Measurements from ENCODE around the gene CTDP1.
"Not testable (repeated sequence)": the region's sequence is repeated elsewhere in the genome, so short reads cannot be mapped to it uniquely, and the experiment has no call there.

Gene CTDP1

DNA sequence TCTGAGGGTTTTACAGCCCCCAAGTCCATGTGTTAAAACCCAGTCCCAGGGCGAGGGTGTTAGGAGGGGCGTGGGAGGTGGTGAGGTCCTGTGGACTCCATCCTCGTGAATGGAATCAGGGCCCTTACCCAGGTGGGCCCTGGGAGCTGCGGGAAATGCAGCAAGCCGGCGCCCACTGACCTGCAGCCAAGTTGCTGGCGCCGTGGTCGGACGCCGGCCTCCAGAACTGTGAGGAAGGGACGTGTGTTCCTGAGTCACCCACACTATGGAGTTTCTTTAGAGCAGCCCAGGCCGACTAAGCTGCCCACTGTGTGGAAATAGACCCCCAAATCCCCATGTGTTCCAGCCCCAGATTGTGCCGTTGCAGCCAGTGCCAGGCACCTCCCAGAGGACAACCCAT, 26.4 kb downstream of the CTDP1 start:
- DNase-seq = no peak

GRCh38 chr18:79706658-79707057, 27.1 kb downstream of the CTDP1 start:
- no peak for DNase-seq

- no peak for DNase-seq
These were observed 27.6 kb downstream of the CTDP1 start for GRCh38 chr18:79707239-79707638.

DNA sequence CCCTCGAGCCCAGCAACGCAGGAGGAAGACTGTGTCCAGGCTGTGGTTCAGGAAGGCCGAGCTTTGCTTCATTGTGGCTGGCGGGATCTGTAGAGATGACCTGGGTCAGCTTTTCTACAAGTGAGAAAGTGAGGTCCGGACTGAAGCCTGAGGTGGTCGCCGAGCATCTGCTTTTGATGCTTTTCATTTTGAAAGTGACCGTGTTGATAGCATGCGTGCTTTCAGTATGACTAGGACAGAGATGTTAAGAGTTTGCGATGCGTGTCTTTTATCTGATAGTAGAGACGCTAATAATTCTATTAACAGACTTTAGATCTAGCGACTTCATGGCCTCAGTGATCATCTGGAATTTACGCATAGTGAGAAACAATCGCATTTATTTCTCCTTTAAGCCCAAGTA, 28.1 kb downstream of the CTDP1 start:
- DNase-seq = no peak

GRCh38 chr18:79708412-79708811, 28.8 kb downstream of the CTDP1 start:
- DNase-seq = no peak

GRCh38 chr18:79712206-79712857, 32.7 kb downstream of the CTDP1 start:
- DNase-seq = no peak

GRCh38 chr18:79713341-79713740, 33.7 kb downstream of the CTDP1 start:
- DNase-seq = no peak

GRCh38 chr18:79714531-79715240, 35.1 kb downstream of the CTDP1 start:
- DNase-seq = no peak

GRCh38 chr18:79715280-79715679, 35.7 kb downstream of the CTDP1 start:
- no peak for DNase-seq

DNA sequence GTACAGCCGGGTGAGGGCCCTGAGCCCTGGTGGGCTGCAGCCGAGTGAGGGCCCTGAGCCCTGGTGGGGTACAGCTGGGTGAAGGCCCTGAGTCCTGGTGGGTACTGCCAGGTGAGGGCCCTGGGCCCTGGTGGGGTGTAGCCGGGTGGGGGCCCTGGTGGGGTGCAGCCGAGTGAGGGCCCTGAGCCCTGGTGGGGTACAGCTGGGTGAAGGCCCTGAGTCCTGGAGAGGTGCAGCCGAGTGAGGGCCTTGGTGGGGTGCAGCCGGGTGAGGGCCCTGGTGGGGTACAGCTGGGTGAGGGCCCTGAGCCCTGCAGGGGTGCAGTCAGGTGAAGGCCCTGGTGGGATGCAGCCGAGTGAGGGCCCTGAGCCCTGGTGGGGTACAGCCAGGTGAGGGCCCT, 37.5 kb downstream of the CTDP1 start:
- DNase-seq = no peak

DNA sequence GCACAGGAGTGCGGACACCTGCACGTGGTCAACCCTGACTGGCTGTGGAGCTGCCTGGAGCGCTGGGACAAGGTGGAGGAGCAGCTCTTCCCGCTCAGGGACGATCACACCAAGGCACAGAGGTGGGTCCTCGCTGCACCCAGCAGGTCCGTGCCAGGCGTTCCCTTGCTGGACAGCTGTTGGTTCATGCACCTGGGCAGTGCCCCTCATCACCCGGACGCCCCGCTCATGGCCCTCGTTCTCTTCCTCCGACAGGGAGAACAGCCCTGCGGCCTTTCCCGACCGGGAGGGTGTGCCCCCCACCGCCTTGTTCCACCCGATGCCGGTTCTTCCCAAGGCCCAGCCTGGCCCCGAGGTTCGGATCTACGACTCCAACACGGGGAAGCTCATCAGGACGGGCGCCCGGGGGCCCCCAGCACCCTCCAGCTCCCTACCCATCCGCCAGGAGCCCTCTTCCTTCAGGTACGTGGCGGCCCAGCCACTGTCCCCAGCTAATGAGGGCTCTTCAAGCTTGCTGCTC, 38.0 kb downstream of the CTDP1 start:
- no peak for DNase-seq

- DNase-seq = no peak
These were observed 38.5 kb downstream of the CTDP1 start for GRCh38 chr18:79718126-79718525.

DNA sequence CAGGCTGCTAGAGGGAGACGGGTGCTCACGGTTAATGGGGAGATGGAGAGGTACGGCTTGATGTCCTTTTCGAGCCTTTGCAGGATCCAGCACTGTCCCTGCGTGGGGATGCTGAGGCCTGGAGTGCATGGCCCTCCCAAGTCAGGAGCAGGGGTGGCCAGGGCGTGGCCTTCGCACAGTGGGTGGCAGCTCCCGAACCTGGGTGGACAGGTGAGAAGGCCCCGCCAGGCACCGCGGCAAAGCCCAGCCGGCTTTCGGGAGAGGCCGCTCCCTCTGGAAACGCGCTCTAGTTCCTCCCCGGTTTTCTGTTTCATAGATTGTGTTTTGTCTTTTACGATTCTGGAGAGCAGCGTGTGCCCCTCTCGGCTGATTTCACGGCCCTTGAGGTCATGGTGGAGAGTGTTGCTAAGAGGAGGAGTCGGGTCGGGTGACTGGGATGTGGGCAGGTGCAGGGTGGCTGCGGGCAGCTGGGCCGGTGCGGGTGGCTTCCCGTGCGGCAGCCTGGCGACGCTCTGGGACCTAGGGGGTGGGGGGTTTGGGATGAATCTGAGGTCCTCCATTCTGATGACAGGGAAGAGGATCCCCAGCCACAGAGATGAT, 39.4 kb downstream of the CTDP1 start:
- DNase-seq = no peak

DNA sequence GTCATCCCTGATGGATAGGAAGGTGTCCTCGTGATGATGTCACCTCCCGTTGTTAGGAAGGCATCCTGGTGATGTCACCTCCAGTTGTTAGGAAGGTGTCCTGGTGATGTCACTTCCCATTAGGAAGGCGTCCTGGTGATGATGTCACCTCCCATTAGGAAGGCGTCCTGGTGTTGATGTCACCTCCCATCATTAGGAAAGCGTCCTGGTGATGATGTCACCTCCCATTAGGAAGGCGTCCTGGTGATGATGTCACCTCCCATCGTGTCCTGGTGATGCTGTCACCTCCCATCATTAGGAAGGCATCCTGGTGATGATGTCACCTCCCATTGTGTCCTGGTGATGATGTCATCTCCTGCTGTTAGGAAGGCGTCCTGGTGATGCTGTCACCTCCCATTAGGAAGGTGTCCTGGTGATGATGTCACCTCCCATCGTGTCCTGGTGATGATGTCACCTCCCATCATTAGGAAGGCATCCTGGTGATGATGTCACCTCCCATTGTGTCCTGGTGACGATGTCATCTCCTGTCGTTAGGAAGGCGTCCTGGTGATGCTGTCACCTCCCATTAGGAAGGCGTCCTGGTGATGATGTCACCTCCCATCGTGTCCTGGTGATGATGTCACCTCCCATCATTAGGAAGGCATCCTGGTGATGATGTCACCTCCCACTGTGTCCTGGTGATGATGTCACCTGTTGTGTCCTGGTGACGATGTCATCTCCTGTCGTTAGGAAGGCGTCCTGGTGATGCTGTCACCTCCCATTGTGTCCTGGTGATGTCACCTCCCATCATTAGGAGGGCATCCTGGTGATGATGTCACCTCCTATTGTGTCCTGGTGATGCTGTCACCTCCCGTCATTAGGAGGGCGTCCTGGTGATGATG, 40.1 kb downstream of the CTDP1 start:
- not testable (repeated sequence) for DNase-seq

GRCh38 chr18:79720359-79720733, 40.7 kb downstream of the CTDP1 start:
- no peak for DNase-seq

GRCh38 chr18:79723036-79723435, 43.4 kb downstream of the CTDP1 start:
- no peak for DNase-seq

- no peak for DNase-seq
These were observed 44.0 kb downstream of the CTDP1 start for GRCh38 chr18:79723628-79724027.

DNA sequence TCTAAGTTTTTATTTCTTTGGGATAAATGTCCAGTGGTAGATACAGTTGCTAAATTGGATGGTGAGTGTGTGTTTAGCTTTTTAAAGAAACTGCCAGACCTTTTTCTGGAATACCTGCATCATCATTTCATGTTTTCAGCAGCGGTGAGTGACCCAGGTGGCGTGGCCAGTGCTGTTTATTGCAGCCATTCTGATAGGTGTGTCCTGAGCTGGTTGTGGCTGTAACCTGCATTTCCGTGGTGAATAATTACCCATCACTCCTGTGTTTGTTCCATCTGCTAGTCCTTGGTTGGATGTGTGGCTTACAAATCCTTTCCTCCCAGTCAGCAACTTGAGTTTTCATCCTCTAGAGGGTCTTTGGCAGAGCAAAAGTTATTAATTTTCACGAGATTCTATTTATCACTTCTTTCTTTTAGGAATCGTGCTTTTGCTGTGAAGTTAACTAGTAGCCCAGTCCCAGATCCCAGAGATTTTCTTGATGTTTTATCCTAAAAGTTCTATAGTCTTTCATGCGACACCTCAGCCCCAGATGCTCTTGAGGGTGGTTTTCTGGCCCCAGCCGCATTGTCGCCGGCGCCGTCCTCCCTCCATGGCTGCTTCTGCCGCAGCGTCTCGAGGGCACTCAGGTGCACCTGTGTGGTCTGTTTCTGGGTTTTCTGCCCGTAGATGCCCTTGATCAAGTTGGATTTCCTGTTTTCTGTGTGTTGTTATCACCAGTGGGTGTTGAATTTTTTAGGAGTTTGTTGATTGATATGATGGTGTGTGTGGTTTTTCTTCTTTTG, 44.9 kb downstream of the CTDP1 start:
- no peak for DNase-seq

DNA sequence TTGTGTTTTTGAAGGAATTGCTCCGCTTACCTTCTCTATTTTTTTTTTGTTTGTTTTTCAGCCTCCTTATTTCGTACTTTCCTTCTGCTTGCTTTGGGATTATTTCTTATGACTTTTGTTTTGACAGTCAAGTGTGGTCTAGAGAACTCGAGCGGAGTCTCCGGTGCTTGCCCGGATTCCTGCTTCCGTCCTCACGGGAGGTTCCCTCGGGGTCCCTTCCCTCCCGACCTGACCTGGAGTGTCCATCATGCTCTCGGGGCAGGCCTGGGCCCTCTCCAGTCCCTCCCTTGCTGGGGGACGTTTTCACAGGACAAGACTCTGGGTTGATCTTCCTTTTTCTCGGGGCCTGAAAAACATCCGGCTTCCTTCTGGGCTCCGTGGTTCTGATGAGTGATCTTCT, 45.9 kb downstream of the CTDP1 start:
- no peak for DNase-seq

DNA sequence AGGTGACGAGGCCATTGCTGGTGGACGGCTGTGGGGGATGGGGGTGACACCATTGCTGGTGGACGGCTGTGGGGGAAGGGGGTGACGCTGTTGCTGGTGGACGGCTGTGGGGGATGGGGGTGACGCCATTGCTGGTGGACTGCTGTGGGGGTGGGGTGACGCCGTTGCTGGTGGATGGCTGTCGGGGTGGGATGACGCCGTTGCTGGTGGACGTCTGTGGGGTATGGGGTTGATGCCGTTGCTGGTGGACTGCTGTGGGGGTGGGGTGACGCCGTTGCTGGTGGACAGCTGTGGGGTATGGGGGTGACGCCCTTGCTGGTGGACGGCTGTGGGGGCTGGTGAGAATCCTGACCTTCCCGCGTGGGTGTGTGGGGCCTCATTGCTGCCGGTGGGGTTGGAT, 47.1 kb downstream of the CTDP1 start:
- DNase-seq = no peak

DNA sequence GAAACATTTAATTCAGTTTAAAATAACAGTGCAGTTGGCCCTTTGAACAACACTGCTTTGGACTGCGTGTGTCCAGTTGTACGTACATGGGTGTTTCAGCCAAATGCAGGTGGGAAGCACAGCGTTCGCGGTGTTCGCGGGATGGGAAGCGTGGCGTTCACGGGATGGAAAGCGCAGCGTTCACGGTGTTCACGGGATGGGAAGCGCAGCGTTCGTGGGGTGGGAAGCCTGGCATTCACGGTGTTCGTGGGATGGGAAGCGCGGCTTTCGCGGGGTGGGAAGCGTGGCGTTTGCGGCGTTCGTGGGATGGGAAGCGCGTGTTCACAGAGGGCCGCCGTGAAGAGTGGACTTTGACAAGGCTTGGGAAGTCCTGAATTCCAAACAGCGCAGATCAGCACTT, 47.6 kb downstream of the CTDP1 start:
- no peak for DNase-seq

- DNase-seq = no peak
These were observed 49.5 kb downstream of the CTDP1 start for GRCh38 chr18:79728931-79729586.
